Activated T-helper 2 cell treated with anti-CD3 and anti-CD28 coated beads, Interferon-gamma antibody, Interleukin-2, Interleukin-4, amounts not matched to agents 10 μg/mL and 5 μg/mL and 100 μg/mL, durations not matched to agents 14 hours and 24 hours and 36 hours (primary cell): ENCODE data around the gene DOP1A. TPM values are rescaled to one million over a fixed set of nuclear protein-coding genes. Genes with fewer than 3 reads are reported as not detected.

Experiments used
- DNase-seq: peaks from one replicate; pipeline ENCODE4 v3.0.0; 2021; ENCODE audit warnings: low spot score
- H3K27ac Mint-ChIP-seq: one replicate; pipeline ENCODE4 v1.8.0; 2021; ENCODE audit warnings: mixed read lengths
- H3K27me3 Mint-ChIP-seq: one replicate; pipeline ENCODE4 v1.8.0; 2021; ENCODE audit warnings: low read depth, mixed read lengths
- H3K36me3 Mint-ChIP-seq: one replicate; pipeline ENCODE4 v1.8.0; 2021; ENCODE audit warnings: low read depth, mixed read lengths
- H3K4me1 Mint-ChIP-seq: one replicate; pipeline ENCODE4 v1.8.0; 2021; ENCODE audit warnings: low read depth, mixed read lengths
- H3K4me3 Mint-ChIP-seq: one replicate; pipeline ENCODE4 v1.8.0; 2021; ENCODE audit warnings: low read depth, mild to moderate bottlenecking, moderate library complexity, mixed read lengths
- H3K9me3 Mint-ChIP-seq: one replicate; pipeline ENCODE4 v1.8.0; 2021; ENCODE audit warnings: mixed read lengths
- intact Hi-C: fragments of 100-400 bp; cut with micrococcal nuclease; formaldehyde crosslinking; loops from one replicate; pipeline ENCODE4 v1.15.1; 2023
- total RNA-seq: library from RNA; stranded (reverse); gene quantifications from 2 replicates; pipeline ENCODE4 v1.2.3, GENCODE V29; 2022

The DOP1A gene
- total RNA-seq, 1 donor from 2014 or later: 7.5 TPM

DNA sequence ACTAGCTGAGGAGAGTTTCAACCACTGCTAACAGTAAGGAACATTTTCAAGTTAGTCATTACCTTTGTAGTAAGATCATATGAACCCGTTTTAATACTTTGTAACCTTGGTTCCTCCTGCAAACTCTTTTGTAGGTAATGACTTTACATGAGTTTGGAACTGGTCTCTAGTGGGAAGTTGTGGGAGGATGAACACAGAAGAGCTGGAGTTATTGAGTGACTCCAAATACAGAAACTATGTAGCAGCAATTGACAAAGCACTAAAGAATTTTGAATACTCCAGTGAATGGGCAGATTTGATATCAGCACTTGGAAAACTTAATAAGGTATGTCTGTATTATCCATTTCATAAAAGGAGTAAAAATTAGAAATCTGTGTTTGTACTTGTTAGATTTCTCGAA, 29.3 kb downstream of the DOP1A start:
- H3K4me3 Mint-ChIP-seq: no peak overlapping the region
- H3K36me3 Mint-ChIP-seq: no peaks in the 10 kb centered on the region
- intact Hi-C loops: no loop called here
- H3K27me3 Mint-ChIP-seq: no peaks in the 10 kb centered on the region
- H3K9me3 Mint-ChIP-seq: no peaks in the 10 kb centered on the region
- no peak for DNase-seq
- no peaks in the 10 kb centered on the region for H3K4me1 Mint-ChIP-seq
- H3K27ac Mint-ChIP-seq: no peak overlapping the region

DNA sequence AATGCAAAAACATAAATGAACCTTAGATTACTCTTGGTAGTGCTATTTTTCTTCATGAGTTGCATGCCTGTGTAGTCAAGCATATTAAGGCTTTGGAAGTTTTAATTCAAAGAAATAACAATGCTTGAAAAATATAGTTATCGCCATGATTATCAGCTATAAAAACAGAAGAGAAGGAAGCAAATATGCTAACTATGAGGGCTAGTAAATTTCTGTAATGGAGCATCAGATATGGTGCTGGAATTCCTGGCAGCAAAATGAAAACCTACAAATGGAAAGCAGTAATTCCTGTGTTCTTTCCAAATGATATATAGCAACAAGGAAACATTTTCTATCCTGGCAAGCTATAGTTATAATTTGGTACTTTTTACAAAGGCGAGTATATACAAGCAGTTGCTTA, 29.7 kb downstream of the DOP1A start:
- H3K36me3 Mint-ChIP-seq: peaks cover 4% of the 10 kb centered on the region
- intact Hi-C loops: no loop called here
- H3K27ac Mint-ChIP-seq: no peak overlapping the region
- no peaks in the 10 kb centered on the region for H3K4me1 Mint-ChIP-seq
- no peak overlapping the region for H3K4me3 Mint-ChIP-seq
- no peaks in the 10 kb centered on the region for H3K9me3 Mint-ChIP-seq
- no peak for DNase-seq
- no peaks in the 10 kb centered on the region for H3K27me3 Mint-ChIP-seq

- H3K36me3 Mint-ChIP-seq: peaks cover 6% of the 10 kb centered on the region
- no peak overlapping the region for H3K4me3 Mint-ChIP-seq
- intact Hi-C loops: no loop called here
- no peaks in the 10 kb centered on the region for H3K9me3 Mint-ChIP-seq
- H3K27ac Mint-ChIP-seq: no peak overlapping the region
- no peaks in the 10 kb centered on the region for H3K27me3 Mint-ChIP-seq
- H3K4me1 Mint-ChIP-seq: no peaks in the 10 kb centered on the region
- no peak for DNase-seq
Measured at GRCh38 chr6:83097675-83098074, 30.2 kb downstream of the DOP1A start.

DNA sequence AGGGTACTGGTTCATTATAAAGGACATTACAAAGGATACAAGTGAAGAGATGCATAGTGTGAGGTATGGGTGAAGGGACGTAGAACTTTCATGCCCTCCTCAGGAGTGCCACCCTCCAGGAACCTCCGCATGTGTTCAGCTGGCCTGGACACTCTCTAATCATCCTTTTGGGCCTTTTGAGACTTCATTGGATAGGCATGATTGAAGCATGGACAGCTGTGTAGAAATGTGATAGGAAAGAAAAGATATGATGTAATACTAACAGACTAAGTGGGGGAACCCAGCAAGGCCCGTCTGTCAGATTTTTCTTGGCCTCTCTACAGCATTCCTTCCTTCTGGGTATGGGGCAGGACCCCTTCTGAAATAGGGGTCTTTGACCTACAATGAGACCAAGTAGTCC, 31.1 kb downstream of the DOP1A start:
- H3K4me1 Mint-ChIP-seq: no peaks in the 10 kb centered on the region
- H3K27me3 Mint-ChIP-seq: no peaks in the 10 kb centered on the region
- no peaks in the 10 kb centered on the region for H3K9me3 Mint-ChIP-seq
- no peak overlapping the region for H3K4me3 Mint-ChIP-seq
- no peak for DNase-seq
- intact Hi-C loops: no loop called here
- peaks cover 6% of the 10 kb centered on the region for H3K36me3 Mint-ChIP-seq
- H3K27ac Mint-ChIP-seq: no peak overlapping the region

DNA sequence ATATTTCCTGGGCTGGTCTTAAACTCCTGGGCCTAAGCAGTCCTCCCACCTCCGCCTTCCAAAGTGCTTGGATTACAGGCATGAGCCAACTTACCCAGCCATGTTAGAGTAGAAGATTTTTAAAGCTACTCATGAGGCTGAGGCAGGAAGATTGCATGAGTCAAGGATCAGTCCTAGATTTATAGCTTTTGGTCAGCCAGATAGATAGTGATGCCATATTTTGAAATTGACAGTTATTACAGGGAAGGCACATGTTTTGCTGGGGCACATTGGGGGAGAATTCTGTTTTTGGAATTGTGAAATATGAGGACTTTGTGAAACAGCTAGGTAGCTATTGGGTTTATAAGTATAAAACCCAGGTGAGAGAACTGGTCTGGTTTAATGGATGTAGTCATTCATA, 40.9 kb downstream of the DOP1A start:
- intact Hi-C loops: no loop called here
- H3K27ac Mint-ChIP-seq: no peak overlapping the region
- no peak for DNase-seq
- H3K36me3 Mint-ChIP-seq: peaks cover 8% of the 10 kb centered on the region
- no peak overlapping the region for H3K4me3 Mint-ChIP-seq
- no peaks in the 10 kb centered on the region for H3K27me3 Mint-ChIP-seq
- H3K9me3 Mint-ChIP-seq: no peaks in the 10 kb centered on the region
- H3K4me1 Mint-ChIP-seq: no peaks in the 10 kb centered on the region

GRCh38 chr6:83113258-83113657, 45.8 kb downstream of the DOP1A start:
- H3K4me3 Mint-ChIP-seq: no peak overlapping the region
- H3K27me3 Mint-ChIP-seq: no peaks in the 10 kb centered on the region
- peaks cover 4% of the 10 kb centered on the region for H3K36me3 Mint-ChIP-seq
- H3K27ac Mint-ChIP-seq: no peak overlapping the region
- DNase-seq: no peak
- H3K9me3 Mint-ChIP-seq: no peaks in the 10 kb centered on the region
- H3K4me1 Mint-ChIP-seq: no peaks in the 10 kb centered on the region
- intact Hi-C loops: no loop called here

- intact Hi-C loops: no loop called here
- no peaks in the 10 kb centered on the region for H3K9me3 Mint-ChIP-seq
- H3K27ac Mint-ChIP-seq: no peak overlapping the region
Measured at GRCh38 chr6:83114164-83114563, 46.7 kb downstream of the DOP1A start.

DNA sequence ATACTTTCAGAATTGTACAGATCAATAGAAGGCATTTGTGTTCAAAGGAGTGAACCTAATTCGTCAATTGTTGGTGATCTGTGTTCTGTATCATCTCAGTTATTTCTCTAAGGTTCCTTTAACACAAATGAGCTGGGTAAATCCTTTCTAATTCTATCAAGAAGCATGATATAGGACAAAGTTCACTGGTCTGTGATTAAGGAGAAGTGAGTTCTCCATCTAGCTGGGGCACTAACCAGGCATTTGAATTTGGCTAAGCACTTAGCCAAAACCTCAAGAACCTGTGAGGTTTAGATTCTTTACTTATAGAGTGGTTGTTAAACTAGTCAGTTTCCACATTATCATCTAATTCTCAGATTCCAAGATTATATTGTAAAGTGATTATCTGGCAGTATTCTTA, 50.3 kb downstream of the DOP1A start:
- no peaks in the 10 kb centered on the region for H3K27me3 Mint-ChIP-seq
- no peak overlapping the region for H3K4me3 Mint-ChIP-seq
- no peak overlapping the region for H3K27ac Mint-ChIP-seq
- H3K36me3 Mint-ChIP-seq: no peaks in the 10 kb centered on the region
- intact Hi-C loops: no loop called here
- DNase-seq: no peak
- no peaks in the 10 kb centered on the region for H3K4me1 Mint-ChIP-seq
- H3K9me3 Mint-ChIP-seq: no peaks in the 10 kb centered on the region

More at GRCh38 chr6:83114164-83114563, 46.7 kb downstream of the DOP1A start:
- no peaks in the 10 kb centered on the region for H3K4me1 Mint-ChIP-seq
- H3K36me3 Mint-ChIP-seq: peaks cover 4% of the 10 kb centered on the region
- DNase-seq: no peak
- no peak overlapping the region for H3K4me3 Mint-ChIP-seq
- no peaks in the 10 kb centered on the region for H3K27me3 Mint-ChIP-seq

- intact Hi-C loops: no loop called here
- no peak overlapping the region for H3K4me3 Mint-ChIP-seq
- no peak for DNase-seq
- no peaks in the 10 kb centered on the region for H3K9me3 Mint-ChIP-seq
- no peaks in the 10 kb centered on the region for H3K27me3 Mint-ChIP-seq
- no peaks in the 10 kb centered on the region for H3K4me1 Mint-ChIP-seq
- no peak overlapping the region for H3K27ac Mint-ChIP-seq
- no peaks in the 10 kb centered on the region for H3K36me3 Mint-ChIP-seq
Measured at GRCh38 chr6:83119742-83120300, 52.4 kb downstream of the DOP1A start.

DNA sequence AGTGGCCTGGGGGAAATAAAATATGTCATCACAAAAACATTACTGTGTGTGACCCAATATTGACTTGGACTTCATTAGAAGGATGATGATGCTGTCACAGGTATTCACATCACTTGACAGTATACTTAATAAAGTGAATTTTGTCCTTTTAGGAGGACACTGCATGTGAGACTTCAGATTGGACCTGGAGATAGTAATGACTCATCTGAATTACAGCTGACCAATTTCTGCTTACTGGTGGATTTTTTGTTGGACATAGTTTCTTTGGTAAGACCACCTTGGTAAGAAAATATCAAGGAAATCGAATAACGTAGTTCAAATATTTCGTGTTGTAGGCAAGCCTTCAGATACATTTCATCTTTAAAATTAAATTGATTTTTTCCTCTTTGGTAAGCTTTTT, 57.1 kb downstream of the DOP1A start:
- Mint-ChIP-seq H3K27ac (no peak overlapping the region), H3K36me3 (peaks cover 18% of the 10 kb centered on the region), H3K27me3 (no peaks in the 10 kb centered on the region), H3K9me3 (no peaks in the 10 kb centered on the region), H3K4me3 (no peak overlapping the region), H3K4me1 (no peaks in the 10 kb centered on the region)
- no peak for DNase-seq
- intact Hi-C loops: no loop called here

DNA sequence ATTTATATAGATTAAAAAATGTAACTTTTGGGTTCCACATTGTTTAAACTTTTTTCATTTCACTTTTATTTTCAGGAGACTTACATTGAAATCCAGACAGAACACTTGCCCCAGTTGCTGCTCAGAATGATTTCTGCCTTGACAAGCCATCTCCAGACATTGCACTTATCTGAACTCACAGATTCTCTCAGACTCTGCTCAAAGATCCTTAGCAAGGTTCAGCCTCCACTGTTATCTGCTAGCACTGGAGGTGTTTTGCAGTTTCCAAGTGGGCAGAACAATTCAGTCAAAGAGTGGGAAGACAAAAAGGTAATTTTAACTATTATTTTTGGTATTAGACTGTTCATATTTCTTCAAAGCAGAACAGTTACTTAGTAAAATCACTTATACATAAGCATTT, 58.0 kb downstream of the DOP1A start:
- no peak overlapping the region for H3K4me3 Mint-ChIP-seq
- no peaks in the 10 kb centered on the region for H3K9me3 Mint-ChIP-seq
- DNase-seq: no peak
- no peaks in the 10 kb centered on the region for H3K4me1 Mint-ChIP-seq
- H3K27ac Mint-ChIP-seq: no peak overlapping the region
- peaks cover 18% of the 10 kb centered on the region for H3K36me3 Mint-ChIP-seq
- no peaks in the 10 kb centered on the region for H3K27me3 Mint-ChIP-seq
- intact Hi-C loops: no loop called here

GRCh38 chr6:83126223-83126622, 58.8 kb downstream of the DOP1A start:
- intact Hi-C loops: no loop called here
- no peaks in the 10 kb centered on the region for H3K4me1 Mint-ChIP-seq
- no peak overlapping the region for H3K27ac Mint-ChIP-seq

DNA sequence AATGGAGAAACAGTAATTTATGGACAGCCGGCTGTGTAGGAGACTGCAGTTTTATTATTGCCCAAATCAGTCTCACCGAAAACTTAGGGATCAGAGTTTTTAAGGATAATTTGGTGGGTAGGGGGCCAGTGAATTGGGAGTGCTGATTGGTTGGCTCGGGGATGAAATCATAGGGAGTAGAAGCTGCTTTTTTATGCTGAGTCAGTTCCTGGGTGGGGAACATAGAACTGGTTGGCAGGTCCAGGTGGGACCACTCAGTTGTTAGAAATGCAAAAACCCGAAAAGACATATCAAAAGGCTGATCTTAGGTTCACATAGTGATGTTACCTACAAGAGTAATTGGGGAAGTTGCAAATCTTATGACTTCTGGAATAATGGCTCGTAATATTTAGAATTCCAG, 59.3 kb downstream of the DOP1A start:
- no peak for DNase-seq
- Mint-ChIP-seq H3K27me3 (no peaks in the 10 kb centered on the region), H3K36me3 (peaks cover 18% of the 10 kb centered on the region), H3K9me3 (no peaks in the 10 kb centered on the region), H3K27ac (no peak overlapping the region), H3K4me3 (no peak overlapping the region), H3K4me1 (no peaks in the 10 kb centered on the region)
- intact Hi-C loops: no loop called here

More at GRCh38 chr6:83126223-83126622, 58.8 kb downstream of the DOP1A start:
- H3K27me3 Mint-ChIP-seq: no peaks in the 10 kb centered on the region
- no peak for DNase-seq
- no peaks in the 10 kb centered on the region for H3K9me3 Mint-ChIP-seq
- peaks cover 18% of the 10 kb centered on the region for H3K36me3 Mint-ChIP-seq
- H3K4me3 Mint-ChIP-seq: no peak overlapping the region

GRCh38 chr6:83127258-83127657, 59.8 kb downstream of the DOP1A start:
- H3K36me3 Mint-ChIP-seq: peaks cover 18% of the 10 kb centered on the region
- no peak overlapping the region for H3K27ac Mint-ChIP-seq
- H3K27me3 Mint-ChIP-seq: no peaks in the 10 kb centered on the region

More at GRCh38 chr6:83127258-83127657, 59.8 kb downstream of the DOP1A start:
- H3K4me3 Mint-ChIP-seq: no peak overlapping the region
- DNase-seq: no peak
- intact Hi-C loops: no loop called here
- H3K4me1 Mint-ChIP-seq: no peaks in the 10 kb centered on the region
- no peaks in the 10 kb centered on the region for H3K9me3 Mint-ChIP-seq
